Fibroblast of skin of back (primary cell): Measurements from ENCODE around the gene PDXDC1.
A peak's percentile ranks its signal among the peaks of the same experiment; 100 is the strongest.
"Not testable (repeated sequence)": the region's sequence is repeated elsewhere in the genome, so short reads cannot be mapped to it uniquely, and the experiment has no call there.

Source experiments
- DNase-seq: peaks from one replicate; pipeline ENCODE4 v3.0.0-alpha.2; 2013

The PDXDC1 gene

GRCh38 chr16:15016951-15017580 is 42.2 kb downstream of the PDXDC1 start:
- DNase-seq: peak; percentile 73

- DNase-seq: peak; percentile 68
Observed at GRCh38 chr16:15021429-15021828, 46.6 kb downstream of the PDXDC1 start.

GRCh38 chr16:15022194-15022593 is 47.4 kb downstream of the PDXDC1 start:
- DNase-seq: peak; percentile 54

GRCh38 chr16:15023381-15024077 is 48.7 kb downstream of the PDXDC1 start:
- peak; percentile 22 for DNase-seq

- DNase-seq: not testable (repeated sequence)
Observed at GRCh38 chr16:15024858-15025199, 50.0 kb downstream of the PDXDC1 start.

- peak; percentile 61 for DNase-seq
Observed at GRCh38 chr16:15025234-15025951, 50.6 kb downstream of the PDXDC1 start.

- not testable (repeated sequence) for DNase-seq
Observed at GRCh38 chr16:15027051-15027450, 52.2 kb downstream of the PDXDC1 start.

GRCh38 chr16:15027503-15028344 is 52.9 kb downstream of the PDXDC1 start:
- not testable (repeated sequence) for DNase-seq

GRCh38 chr16:15028345-15028715 is 53.5 kb downstream of the PDXDC1 start:
- not testable (repeated sequence) for DNase-seq

- DNase-seq: not testable (repeated sequence)
Observed at GRCh38 chr16:15028801-15029698, 54.2 kb downstream of the PDXDC1 start.

GRCh38 chr16:15029749-15030148 is 54.9 kb downstream of the PDXDC1 start:
- DNase-seq: not testable (repeated sequence)

GRCh38 chr16:15031179-15031578 is 56.4 kb downstream of the PDXDC1 start:
- DNase-seq: no peak

GRCh38 chr16:15031586-15031985 is 56.8 kb downstream of the PDXDC1 start:
- no peak for DNase-seq

- DNase-seq: peak; percentile 30
Observed at GRCh38 chr16:15032547-15033308, 57.9 kb downstream of the PDXDC1 start.

GRCh38 chr16:15033309-15033707 is 58.5 kb downstream of the PDXDC1 start:
- no peak for DNase-seq

GRCh38 chr16:15034266-15035162 is 59.7 kb downstream of the PDXDC1 start:
- DNase-seq: no peak

- no peak for DNase-seq
Observed at GRCh38 chr16:15035163-15035729, 60.4 kb downstream of the PDXDC1 start.

GRCh38 chr16:15037003-15037402 is 62.2 kb downstream of the PDXDC1 start:
- DNase-seq: no peak

GRCh38 chr16:15037745-15038144 is 62.9 kb downstream of the PDXDC1 start:
- no peak for DNase-seq
